Hematopoietic multipotent progenitor cell treated with erythropoietin and hydrocortisone succinate and interleukin-3 and kit ligand, for 8 days (in vitro differentiated cells): ENCODE results near the gene RNU1-3.
"Not testable (repeated sequence)": the region's sequence is repeated elsewhere in the genome, so short reads cannot be mapped to it uniquely, and the experiment has no call there.

Experiments used
- DNase-seq: peaks from one replicate; pipeline ENCODE4 v3.0.0-alpha.2; 2015

The RNU1-3 gene

DNA sequence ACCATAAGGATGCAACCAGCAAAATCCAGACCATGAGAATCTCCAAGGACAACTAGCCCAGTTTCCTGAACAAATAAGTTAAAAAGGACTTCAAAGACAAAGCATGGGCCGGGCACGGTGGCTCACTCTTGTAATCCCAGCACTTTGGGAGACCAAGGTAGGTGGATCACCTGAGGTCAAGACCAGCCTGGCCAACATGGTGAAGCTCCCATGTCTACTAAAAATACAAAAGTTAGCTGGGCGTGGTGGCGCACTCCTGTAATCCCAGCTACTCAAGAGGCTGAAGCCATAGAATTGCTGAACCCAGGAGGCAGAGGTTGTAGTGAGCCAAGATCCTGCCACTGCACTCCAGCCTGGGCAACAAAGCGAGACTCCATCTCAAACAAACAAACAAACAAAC, 30.8 kb downstream of the RNU1-3 start:
- DNase-seq, result not testable (repeated sequence)

DNA sequence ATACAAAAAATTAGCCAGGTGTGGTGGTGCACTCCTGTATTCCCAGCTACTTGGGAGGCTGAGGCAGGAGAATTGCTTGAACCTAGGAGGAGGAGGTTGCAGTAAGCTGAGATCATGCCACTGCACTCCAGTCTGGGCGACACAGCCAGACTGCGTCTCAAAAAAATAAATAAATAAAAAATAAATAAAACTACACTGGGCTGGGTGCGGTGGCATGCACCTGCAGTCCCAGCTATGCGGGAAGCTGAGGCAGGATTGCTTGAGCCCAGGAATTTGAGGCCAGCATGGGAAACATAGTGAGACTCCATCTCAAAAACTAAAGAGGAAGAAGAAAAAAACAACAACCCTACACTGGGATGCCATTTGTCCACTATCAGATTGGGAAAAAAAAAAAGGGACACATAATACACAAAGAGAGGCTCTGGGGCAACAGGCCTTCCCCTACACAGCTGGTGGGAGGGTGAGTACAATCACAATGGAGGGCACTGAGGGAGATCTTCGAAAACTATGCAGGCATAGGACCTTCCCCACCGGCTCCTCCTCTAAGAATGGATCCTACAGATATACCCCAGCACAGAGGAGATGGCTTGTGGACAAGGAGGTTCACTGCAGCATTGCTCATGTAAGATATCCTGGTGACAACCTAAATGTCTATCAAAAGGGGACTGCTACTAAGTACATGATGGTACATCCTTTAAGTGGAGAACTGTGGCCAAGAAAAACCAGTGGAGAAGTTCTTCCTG, 33.0 kb downstream of the RNU1-3 start:
- DNase-seq, result not testable (repeated sequence)

DNA sequence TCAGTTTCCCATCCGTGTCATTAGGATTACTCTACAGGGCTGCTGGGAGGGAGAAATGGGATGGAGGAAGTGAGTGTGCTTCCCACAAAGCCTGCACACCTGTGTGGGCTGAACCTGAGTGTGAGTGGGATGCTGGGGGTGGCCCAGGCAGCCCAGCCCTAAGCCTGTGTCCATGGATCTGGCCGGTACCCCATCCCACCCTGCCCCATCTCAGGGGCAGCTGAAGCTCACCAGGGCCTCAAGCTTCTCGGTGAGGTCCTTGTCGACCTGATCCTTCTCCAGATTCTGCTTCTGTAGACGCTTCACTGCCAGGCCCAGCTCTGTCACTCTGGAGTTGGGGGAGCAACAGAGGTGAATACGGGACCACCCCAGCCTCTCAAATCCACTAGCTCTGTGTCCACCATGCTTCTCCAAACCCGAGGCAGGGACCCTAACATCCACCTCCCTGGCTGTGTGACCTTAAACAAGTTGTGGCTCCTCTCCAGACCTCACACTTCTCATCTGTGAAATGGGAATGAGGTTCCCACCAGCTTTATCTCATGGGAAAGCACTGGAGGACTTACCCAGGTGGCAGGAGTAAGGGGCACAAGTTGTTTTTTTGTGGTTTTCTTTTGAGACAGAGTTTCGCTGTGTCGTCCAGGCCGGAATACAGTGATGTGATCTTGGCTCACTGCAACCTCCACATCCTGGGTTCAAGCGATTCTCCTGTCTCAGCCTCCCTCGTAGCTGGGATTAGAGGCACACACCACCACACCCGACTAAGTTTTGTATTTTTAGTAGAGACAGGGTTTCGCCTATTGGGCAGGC, 34.5 kb downstream of the RNU1-3 start:
- not testable (repeated sequence) for DNase-seq

- no peak for DNase-seq
Measured at GRCh38 chr1:16631248-16632043, 35.3 kb downstream of the RNU1-3 start.

GRCh38 chr1:16630661-16631247, 36.0 kb downstream of the RNU1-3 start:
- no peak for DNase-seq

GRCh38 chr1:16629916-16630530, 36.7 kb downstream of the RNU1-3 start:
- DNase-seq, result not testable (repeated sequence)

- no peak for DNase-seq
Measured at GRCh38 chr1:16628361-16629111, 38.2 kb downstream of the RNU1-3 start.

DNA sequence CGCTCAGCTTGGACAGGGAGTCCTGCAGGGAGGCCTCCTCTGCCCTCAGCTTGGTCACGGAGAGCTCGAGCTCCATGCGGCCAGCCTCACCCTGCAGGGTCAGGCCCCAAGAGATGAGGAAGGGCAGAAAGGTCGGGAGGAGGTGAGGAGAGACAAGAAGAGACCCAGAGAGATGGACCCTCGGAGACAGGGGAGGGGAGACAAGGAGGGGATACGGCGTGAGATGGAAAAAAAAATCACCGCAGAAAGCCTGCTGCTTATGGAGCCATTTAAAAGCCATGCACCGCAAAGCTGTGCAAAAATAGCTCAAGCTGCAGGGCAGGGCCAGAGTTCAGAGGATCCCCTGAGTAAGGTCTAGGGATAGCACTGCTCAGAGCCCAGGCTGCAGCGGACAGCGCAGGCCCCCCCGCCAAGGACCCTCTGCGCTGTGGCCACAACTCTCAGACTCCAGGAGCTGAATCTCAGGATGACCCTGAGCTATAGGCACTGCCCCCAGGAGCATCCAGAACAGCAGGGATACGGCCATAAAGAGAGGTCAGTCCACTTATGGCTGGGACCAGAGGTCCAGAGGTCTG, 40.3 kb downstream of the RNU1-3 start:
- DNase-seq, result not testable (repeated sequence)

- DNase-seq, result no peak
Measured at GRCh38 chr1:16625497-16626408, 41.0 kb downstream of the RNU1-3 start.

DNA sequence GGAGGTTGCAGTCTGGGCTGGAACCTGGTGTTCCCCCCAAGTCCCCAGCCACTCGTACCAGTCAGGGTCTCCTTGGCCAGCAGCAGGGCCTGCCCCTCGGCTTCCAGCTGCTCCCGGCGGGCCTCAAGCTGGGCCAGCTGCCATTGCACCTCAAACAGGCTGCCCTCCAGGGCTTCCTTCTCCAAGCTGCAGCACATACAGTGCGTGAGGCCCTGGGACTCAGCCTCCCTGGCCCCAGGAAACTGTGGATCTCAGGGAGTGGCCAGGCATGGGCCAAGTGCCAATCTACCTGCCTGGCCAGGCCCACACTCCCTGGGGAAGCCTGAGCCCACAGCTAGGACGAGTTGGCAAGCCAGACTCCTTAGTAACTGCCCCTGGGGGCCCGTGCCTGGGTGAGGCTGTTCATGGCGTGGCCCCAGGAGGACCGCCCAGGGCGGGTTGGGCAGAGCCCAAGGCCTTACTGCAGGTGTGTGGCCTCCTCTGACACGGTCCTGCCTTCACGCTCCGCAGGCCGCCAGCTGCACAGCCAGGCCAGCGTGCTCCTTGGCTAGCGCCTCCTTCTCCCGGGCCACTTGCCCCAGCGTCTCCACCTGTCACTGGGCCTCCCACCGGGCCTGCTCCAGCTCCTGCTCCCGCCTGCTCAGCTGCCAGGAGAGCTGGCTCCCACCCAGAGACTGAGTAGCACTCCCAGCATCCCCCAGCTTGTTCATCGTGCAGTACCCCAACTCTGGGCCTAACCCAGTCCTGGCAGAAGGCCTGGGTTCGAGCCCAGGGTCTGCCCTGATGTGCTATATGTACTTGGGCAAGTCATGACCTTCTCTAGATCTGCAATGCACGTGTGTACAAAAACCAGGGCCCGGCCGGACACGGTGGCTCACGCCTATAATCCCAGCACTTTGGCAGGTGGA, 42.7 kb downstream of the RNU1-3 start:
- not testable (repeated sequence) for DNase-seq

- not testable (repeated sequence) for DNase-seq
Measured at GRCh38 chr1:16623337-16623736, 43.4 kb downstream of the RNU1-3 start.

- DNase-seq, result not testable (repeated sequence)
Measured at GRCh38 chr1:16621681-16622315, 45.0 kb downstream of the RNU1-3 start.

- no peak for DNase-seq
Measured at GRCh38 chr1:16621300-16621658, 45.5 kb downstream of the RNU1-3 start.

GRCh38 chr1:16619803-16620501, 46.8 kb downstream of the RNU1-3 start:
- DNase-seq, result not testable (repeated sequence)

- DNase-seq, result no peak
Measured at GRCh38 chr1:16618719-16619118, 48.0 kb downstream of the RNU1-3 start.

- no peak for DNase-seq
Measured at GRCh38 chr1:16617778-16618580, 48.8 kb downstream of the RNU1-3 start.

GRCh38 chr1:16617114-16617631, 49.6 kb downstream of the RNU1-3 start:
- no peak for DNase-seq
